ENCODE results near the gene NDUFS7.

Gene NDUFS7

DNA sequence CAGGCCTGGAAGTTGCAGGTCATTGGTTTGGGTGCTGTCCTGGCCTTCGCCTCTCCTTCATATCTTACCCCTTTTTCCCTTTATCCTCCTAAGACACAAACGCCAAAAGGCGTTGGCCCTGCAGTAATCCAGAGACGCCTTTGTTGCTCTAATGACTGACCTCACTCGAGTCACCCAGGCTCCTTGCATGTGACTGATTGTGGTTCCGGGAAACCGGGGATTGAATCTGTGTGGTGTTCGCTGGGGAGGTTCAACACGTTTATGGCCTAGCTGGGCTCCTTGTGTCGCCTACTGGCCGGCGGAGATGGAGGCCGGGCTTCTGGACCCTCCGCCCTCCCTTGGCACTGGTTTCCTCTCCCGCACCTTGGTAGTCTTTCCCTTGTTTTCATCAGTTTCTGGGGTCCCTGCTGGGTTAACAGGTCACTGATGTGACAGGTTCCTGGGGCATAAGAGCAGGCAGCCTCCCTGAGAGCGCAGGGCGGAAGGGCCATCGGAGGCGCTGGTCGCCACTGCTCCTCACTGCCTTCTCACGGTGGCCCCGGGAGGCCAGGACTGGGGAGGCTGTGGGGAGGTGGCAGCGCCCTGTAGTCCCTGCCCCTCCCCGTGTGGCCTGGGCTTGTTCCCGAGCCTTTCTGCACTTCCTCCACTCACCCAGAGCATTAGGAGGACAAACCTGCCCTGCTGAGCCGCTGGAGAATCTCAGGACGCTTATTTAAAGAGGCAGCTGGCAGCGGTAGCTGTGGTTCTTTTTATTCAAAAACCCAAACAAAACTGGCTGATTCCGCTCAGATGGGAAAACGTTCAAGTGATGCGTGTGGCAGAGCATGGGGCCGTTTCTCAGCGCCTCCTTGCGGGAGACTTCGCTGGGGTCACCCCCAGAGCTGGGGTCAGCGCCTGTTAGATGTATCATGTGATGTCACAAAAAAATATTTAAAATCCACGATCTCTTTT, 18.1 kb upstream of the NDUFS7 start:
- DNase-seq (ENCODE audit: low read depth): no peak

DNA sequence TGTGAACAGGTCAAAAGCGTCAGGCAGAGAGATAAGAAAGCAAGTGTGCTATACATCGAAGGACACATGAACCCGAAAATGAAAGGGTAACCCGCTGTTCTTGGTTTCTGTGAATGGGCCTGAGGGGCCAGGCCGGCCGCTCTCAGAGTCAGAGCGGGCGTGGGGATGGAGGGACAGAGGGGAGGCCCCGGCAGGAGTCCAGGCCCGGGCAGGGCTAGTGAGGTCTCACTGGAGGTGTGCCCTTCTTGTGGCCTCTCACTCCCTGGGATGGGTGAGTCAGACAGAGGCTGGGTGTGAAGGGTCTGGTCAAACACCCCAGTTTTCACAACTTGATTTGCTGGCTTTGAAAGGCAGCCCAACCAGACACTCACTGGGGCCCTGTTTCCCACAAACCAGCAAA, 17.4 kb upstream of the NDUFS7 start:
- no peak for DNase-seq (ENCODE audit: low read depth)

DNA sequence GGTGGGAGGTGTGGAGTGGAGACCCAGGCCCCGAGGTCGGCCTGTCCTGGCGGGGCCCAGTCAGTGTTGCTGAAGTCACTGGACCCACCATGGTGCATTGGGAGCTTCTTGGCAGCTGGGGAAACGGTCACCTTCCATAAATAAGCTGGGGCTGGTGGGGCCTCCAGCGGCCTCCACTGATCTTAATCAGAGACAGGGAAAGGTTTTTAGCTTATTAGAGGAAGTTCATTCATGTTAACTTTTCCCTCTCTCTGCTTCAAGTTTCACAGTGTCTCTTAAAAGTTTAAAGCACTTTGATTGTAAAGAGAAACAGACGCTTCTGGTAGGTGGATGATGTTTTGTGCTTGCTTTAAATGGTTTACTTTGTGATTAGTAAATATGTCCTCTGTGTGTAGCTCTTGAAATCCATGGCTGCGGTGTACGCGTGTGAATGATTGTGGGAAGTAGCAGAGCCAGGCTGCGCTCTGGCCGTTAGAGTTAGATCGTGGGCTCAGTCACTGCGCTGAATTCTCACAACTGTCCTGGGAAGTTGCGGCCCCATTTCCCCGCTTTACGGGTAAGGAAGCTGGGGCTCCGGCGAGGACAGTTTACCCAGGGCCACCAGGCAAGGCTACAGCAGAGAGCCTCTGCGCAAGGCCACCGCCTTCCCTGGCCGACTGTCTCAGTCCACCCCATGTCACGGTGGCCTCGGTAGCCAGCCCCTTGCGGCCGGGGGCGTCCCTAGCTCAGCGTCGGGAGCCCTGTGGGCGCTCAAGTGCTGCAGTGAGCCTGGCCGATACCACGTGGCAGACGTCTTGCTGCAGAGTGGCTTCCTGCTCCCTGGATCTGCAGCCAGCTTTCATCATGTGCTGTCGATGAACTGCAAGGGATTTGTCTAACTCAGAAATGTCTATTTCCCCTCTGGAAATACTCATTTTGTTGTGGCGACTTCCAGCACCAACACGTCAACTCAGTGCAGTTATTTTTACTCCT, 16.5 kb upstream of the NDUFS7 start:
- DNase-seq (ENCODE audit: low read depth): no peak

DNA sequence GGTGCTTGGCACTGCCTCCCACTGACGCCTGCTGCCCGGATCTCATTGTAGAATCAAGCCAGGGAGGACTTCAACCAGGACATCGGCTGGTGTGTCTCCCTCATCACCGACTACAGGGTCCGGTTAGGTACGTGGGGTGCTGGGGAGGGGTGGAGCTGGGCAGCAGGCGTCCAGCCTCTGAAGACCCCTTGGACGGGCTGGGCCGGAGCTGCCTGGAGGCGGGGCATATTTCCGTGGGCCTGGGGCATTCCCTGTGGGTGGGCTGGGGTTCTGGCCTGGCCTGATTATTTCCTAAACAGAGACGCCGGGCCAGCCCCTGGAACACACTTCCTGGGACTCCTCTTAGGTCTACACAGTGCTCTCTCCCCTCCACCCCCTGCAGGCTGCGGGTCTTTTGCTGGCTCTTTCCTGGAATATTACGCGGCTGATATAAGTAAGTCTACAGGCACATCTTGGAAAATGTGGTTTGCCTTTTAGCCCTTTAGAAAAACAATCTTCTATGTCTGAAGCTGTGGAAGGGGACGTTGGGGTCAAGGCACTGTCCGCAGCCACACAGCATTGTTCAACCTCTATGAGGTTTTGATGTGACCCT, 14.4 kb upstream of the NDUFS7 start:
- no peak for DNase-seq (ENCODE audit: low read depth)

DNA sequence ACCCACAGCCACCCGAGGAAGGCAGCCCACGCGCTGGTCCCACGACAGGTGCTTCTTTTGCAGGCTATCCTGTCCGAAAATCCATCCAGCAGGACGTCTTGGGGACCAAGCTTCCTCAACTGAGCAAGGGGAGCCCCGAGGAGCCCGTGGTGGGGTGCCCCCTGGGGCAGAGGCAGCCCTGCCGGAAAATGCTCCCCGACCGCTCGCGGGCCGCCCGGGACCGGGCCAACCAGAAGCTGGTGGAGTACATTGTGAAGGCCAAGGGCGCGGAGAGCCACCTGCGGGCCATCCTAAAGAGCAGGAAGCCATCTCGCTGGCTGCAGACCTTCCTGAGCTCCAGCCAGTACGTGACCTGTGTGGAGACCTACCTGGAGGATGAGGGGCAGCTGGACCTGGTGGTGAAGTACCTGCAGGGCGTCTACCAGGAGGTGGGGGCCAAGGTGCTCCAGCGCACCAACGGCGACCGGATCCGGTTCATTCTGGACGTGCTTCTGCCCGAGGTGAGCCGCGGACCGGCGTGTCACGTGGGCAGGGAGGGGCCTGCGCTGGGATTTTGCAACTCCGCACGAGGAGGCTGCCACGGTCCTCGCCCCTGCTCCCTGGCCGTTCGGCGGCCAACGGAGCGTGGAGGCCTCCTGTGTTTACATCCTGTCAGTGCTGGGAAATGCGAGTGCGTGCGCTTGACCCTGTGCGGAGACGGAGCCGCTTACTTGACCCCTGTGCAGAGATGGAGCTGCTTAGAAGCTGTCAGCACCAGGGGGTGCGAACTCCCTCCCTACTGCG, 12.9 kb upstream of the NDUFS7 start:
- no peak for DNase-seq (ENCODE audit: low read depth)

DNA sequence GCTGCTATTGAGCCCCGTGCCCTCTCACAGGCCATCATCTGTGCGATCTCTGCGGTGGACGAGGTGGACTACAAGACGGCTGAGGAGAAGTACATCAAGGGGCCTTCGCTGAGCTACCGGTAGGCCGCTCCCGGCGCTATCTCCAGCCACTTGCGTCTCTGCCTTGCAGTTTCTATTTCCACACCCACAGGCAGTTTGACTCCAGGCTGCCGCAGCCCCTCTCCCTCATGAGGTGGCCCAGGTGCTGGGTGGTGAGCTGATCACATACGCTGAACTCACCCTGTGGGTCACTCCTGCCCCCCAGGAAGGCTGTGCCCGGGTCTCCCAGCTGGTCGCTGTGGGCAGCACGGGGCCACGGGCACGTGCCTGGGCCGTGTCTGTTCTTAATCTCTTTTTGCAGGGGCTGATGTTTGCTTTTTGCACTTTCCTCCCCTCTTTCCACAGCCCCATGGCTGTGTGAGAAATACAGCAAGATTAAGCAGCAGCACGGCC, 10.6 kb upstream of the NDUFS7 start:
- no peak for DNase-seq (ENCODE audit: low read depth)

DNA sequence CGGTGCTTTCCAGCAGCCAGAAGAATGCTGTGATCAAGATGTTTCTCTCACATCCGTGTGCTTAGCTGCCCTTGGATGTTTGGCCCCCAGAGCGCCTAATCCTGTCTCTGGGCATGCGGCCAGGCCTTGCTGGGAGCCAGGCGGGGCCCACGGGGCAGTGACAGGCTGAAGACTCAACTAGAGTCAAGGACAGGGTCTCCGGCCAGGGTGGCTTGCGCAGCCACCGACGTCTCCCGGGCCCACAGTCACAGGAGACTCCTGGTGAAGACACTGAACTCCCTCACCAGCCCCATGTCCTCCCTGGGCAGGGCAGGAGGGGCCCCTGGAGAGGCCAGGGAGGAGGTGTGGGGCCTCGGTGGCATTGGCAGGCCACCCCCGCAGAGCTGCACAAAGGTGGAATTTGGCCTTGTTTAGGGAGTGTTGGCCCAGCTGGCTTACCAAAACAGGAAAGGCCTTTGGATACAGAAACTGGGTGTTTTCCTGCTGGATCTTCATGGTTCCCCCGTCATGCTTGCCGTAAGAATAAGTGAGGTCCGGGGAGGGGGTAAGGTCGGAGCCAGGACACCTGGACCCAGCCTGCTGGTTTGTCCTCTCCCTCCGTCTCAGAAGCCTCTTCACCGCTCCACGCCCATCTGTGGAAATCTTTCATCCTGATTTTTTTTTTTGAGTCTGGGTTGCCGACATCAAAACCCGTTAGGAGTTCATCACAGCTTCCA, 10.0 kb upstream of the NDUFS7 start:
- no peak for DNase-seq (ENCODE audit: low read depth)

DNA sequence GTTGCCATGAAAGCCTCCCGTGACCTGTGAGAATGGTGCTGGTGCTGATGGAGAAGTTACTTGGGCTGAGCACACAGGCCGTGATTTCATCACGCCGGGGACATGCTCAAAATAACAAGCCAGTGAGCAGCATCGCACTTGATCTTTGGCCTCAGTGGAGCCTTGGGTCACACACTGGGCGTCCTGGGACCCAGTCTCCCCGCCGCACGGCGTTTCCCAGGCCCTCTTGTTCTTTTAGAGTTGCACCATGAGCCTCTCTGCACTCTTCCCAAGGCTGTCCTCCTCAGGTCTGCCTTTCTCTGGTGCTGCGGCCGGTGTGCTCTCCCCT, 9.5 kb upstream of the NDUFS7 start:
- no peak for DNase-seq (ENCODE audit: low read depth)

DNA sequence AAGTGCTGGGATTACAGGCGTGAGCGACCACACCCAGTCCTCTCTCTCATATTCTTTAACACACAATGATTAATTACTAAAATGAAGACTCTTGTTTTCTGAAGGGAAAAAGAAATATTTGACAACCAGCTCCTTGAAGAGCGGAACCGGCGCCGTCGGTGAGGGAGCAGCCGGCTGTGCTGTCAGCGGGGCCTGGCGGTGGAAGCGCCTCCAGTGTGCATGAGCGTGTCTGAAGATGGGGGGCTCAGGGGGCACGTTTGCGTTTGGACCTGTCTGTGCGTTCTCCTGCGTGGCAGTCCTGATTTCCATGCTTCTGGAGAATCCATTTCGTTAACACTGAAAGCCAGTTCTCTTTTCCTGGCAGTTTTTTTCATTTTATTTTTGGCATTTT, 7.3 kb upstream of the NDUFS7 start:
- no peak for DNase-seq (ENCODE audit: low read depth)

DNA sequence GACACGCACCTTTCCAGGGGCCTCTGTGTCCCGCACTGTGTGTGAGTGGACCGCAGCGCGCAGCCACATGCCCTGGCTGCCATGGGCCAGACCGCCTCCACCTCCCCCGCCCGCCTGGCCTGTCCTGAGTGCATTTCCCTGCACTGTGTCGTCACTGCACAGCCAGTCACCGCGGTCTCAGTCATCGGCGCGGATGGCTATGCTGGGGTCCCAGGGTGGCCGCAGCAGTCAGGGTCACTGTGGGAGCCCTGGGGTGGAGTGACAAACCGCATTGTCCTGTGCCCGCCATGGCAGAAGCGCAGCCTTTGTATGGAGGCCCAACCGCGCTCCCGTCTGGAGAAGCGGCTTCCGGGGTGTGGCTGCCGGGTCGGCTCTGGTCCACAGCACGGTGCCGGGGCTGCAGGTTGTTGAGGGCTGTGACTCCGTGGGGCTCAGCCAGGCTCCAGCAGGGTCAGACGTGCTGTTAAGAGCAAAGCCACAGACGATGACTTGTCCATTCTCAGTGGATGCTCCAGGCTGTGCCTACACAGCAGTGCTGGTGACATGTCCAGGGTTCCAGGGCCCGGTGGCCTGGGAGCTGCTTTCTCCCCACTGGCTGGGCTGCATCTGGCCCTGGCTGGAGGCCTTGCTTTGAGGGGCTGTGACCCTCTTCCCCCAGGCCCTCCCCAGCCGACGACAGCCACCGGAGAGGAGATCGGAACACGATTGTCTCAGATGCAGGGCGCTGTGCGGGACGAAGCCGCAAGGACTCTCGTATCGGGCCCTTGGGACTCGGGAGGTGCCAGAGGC, 6.3 kb upstream of the NDUFS7 start:
- no peak for DNase-seq (ENCODE audit: low read depth)

DNA sequence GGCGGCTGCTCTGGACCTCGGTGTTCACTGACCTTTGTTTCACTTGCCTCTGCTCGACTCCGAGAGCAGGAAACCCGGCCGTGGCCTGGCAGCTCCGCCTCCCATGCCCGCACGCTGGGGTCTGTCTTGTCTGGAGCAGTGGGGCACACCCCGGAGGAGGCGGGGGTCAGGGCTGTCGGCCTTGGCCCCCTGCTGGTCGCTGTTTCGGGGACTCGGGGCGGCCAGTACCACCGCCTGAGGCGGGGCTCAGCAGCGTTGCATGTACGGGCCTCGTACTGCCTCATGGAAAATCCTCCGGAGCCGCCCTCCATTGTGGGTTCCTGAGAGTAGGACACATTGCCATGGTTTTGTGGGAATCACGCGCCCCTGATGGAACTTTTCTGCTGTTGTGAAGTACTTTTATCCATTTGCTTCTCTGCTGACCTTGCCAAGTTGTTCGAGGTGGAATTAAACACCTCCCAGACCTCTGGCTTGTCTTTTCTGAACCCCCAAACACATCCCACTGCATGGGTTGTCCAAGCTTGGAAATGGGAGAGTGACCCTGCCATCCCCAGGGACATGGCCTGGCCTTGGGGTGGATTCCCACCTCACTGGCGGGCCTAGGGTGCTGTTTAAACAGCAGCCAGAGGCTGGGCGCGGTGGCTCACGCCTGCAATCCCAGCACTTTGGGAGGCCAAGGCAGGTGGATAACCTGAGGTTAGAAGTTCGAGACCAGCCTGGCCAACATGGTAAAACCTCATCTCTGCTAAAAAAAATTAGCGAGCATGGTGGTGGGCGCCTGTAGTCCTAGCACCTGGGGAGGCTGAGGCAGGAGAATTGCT, 5.5 kb upstream of the NDUFS7 start:
- DNase-seq (ENCODE audit: low read depth): no peak

DNA sequence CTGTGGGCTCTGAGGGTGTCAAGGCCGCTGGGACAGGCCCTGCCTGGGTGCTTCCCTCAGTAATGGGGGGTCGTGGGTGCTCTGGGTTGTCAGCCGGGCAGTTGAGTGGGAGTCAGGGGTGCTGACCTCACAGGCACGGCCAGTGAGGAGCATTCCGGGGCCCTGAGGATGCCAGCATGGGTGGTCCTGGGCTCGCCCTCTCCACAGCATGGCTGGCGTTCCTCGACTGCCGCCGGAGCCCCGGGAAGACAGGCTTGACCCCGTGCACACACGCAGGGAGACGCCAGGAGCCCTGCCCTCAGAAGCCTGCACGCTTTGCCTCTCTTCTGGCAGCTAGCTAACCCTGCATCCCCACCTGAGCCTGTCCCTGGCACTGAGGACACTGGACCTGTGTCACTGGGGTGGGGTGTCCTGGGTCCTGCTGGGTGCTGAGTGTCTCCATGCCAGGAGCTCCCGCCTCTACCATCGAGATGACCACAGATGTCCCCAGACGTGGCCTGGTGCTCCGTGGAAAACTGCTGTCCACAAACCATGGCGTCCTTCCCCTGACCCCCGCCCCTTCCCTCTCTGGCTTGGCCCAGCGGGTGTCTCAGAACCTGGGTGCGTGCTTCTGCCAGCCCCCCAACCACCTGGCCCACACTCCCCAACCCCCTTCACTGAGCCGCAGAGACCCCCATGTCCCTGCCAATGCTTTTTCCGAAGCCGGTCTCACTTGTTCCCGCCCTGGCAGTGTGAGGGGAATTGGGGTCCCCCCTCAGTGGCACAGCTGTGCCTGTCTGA, 4.4 kb upstream of the NDUFS7 start:
- DNase-seq (ENCODE audit: low read depth): no peak

DNA sequence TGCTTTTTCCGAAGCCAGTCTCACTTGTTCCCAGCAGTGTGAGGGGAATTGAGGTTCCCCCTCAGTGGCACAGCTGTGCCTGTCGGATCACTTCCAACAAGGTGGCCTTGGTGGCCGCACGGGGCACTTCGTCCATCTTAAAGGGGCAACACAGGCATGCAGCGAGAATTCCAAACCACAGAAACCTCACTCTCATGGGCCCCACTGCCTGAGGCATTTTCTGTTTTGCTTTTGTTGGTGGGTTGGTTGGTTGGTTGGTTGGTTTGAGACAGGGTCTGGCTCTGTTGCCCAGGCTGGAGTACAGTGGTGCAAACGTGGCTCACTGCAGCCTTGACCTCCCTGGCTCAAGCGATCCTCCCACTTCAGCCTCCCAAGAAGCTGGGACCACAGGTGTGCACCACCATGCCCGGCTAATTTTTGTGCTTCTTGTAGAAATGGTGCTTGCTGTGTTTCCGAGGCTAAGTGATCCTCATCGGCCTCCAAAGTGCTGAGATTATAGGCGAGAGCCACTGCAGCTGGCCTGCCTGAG, 3.7 kb upstream of the NDUFS7 start:
- DNase-seq (ENCODE audit: low read depth): no peak

DNA sequence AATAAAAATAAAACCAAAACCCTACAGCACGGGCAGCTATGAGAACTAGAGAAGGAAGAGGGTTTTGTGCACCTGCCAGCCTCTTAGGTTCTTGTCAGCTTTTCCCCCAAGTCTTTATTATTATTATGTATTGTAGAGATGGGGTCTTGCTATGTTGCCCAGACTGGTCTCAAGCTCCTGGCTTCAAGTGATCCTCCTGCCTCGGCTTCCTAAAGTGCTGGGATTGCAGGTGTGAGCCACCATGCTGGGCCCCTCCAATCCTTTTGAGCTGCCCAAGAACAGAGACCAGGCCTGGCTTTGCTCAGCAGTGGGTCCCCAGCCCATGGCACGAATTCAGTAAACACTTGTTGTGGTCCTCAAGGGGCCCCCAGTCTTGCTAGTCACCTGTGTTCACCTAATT, 1.5 kb upstream of the NDUFS7 start:
- DNase-seq (ENCODE audit: low read depth): no peak

DNA sequence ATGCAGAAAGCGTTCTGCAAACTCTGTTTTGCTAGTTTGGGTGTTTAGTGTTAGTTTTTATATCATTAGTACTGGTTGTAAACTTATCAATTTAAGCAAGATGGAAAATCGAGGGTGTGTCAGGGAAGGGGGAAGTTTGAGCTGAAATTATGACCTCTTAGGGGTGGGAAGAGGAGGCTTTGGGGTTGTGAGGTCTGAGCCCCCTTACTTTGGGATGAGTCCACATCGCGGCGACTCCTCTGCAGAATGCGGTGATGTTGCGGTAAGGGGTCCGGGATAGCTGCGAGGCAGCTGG, 743 bp upstream of the NDUFS7 start:
- DNase-seq (ENCODE audit: low read depth): no peak

DNA sequence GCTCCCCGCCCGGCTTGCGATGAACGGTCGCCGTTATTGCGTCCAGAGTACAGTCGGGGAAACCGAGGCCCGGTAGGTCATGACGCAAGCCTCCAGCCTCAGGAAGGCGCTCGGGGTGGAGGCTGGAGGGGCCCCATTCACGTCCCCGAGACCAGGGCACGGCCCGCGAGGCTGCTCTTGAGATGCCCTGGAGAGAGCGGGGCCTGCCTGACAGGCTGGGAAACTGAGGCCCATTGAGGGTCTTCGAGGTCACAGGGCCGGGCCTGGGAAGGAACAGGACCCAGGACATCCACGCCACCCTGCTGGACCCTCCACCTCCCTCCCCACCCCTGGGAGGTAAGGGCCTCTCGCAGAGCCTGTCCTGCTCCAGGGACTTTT, 367 bp downstream of the NDUFS7 start:
- no peak for DNase-seq (ENCODE audit: low read depth)

DNA sequence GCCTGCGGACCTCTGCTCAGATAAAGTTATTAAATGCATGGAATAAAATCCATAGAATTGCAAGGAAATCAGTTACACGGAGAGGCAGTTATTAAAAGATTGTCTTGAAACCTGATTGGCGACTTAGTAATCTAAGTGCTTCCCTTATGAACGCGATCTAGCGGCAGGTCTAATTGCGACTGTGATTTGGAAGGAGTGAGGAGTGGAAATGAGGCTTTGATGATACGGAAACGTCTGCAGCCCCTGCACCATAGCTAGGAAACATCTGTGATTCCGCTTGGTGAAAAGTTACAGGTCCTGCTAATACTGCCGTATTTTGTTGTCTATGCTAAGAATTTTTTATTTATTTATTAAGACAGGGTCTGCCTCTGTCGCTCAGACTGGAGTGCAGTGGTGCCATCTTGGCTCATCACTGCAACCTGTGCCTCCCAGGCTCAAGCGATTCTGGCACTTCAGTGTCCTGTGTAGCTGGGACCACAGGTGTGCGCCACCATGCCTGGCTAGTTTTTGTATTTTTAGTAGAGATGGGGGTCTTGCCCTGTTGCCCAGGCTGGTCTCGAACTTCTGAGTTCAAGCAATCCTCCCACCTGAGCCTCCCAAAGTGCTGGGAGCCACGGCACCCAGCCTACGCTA, 887 bp downstream of the NDUFS7 start:
- no peak for DNase-seq (ENCODE audit: low read depth)

DNA sequence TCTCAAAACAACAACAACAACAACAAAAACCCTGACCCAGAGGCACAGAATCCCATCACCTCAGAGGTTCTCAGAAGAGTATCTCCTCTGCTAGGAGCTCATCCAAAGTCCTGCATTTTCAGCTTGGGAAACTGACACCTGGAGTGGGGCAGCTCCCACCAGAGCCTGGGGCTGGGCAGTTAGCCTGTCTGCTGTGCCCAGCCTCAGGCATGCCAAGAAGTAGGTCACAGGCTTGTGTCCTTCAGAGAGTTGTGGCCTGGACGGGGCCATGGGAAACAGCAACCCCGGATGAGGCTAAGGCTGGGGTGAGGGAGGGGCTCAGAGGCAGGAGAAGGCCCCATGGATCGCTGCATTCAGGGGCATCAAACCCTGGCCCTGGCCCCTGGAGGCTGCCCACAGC, 2.1 kb downstream of the NDUFS7 start:
- DNase-seq (ENCODE audit: low read depth): no peak

Data from activated gamma-delta T cell treated with anti-CD3 and anti-CD28 coated beads, Interleukin-2, amount 50 U/mL, for 16 hours (primary cell).